Pulmonary artery endothelial cell (primary cell): Measurements from ENCODE around the gene RIMBP3C. TPM values are rescaled to one million over a fixed set of nuclear protein-coding genes. Genes with fewer than 3 reads are reported as not detected.
"Not testable (repeated sequence)": the region's sequence is repeated elsewhere in the genome, so short reads cannot be mapped to it uniquely, and the experiment has no call there.

ENCODE experiments used
- DNase-seq: peaks from one replicate; pipeline ENCODE4 v3.0.0-alpha.2; 2011; ENCODE audit warnings: low read depth, low spot score
- total RNA-seq: library from RNA; depleted of rRNA; stranded (reverse); fragments of >200 nt; gene quantifications from 2 replicates; pipeline ENCODE4 v1.2.3, GENCODE V29; 2014

The RIMBP3C gene
- total RNA-seq, 1 donor from 2014 or later: not detected

GRCh38 chr22:21579474-21579851 is 28.2 kb upstream of the RIMBP3C start:
- no peak for DNase-seq

- DNase-seq: no peak
These were observed 22.7 kb upstream of the RIMBP3C start for GRCh38 chr22:21573750-21574494.

GRCh38 chr22:21573293-21573734 is 22.1 kb upstream of the RIMBP3C start:
- no peak for DNase-seq

GRCh38 chr22:21571679-21572078 is 20.4 kb upstream of the RIMBP3C start:
- no peak for DNase-seq

GRCh38 chr22:21570398-21570797 is 19.1 kb upstream of the RIMBP3C start:
- no peak for DNase-seq

- no peak for DNase-seq
These were observed 18.4 kb upstream of the RIMBP3C start for GRCh38 chr22:21569459-21570170.

GRCh38 chr22:21569076-21569427 is 17.8 kb upstream of the RIMBP3C start:
- DNase-seq: not testable (repeated sequence)

- no peak for DNase-seq
These were observed 17.2 kb upstream of the RIMBP3C start for GRCh38 chr22:21568347-21569075.

GRCh38 chr22:21567456-21568346 is 16.4 kb upstream of the RIMBP3C start, which contains the start of gene UBE2L3:
TSS of gene UBE2L3 (plus strand) at chr22:21567714. CDS start at chr22:21567745, 31 bp downstream.
- peak; percentile 32 for DNase-seq

- DNase-seq: no peak
These were observed 13.2 kb upstream of the RIMBP3C start for GRCh38 chr22:21564411-21564810.

GRCh38 chr22:21563912-21564311 is 12.7 kb upstream of the RIMBP3C start:
- DNase-seq: no peak

- not testable (repeated sequence) for DNase-seq
These were observed 9.4 kb upstream of the RIMBP3C start for GRCh38 chr22:21560657-21561056.

GRCh38 chr22:21559345-21560125 is 8.3 kb upstream of the RIMBP3C start:
- DNase-seq: not testable (repeated sequence)

GRCh38 chr22:21550678-21551047 is 598 bp downstream of the RIMBP3C start:
- DNase-seq: not testable (repeated sequence)

- DNase-seq: not testable (repeated sequence)
These were observed 1.1 kb downstream of the RIMBP3C start for GRCh38 chr22:21550008-21550677.

GRCh38 chr22:21549558-21549957 is 1.7 kb downstream of the RIMBP3C start:
- not testable (repeated sequence) for DNase-seq

- not testable (repeated sequence) for DNase-seq
These were observed 6.6 kb downstream of the RIMBP3C start for GRCh38 chr22:21544432-21545322.

- DNase-seq: not testable (repeated sequence)
These were observed 11.4 kb downstream of the RIMBP3C start for GRCh38 chr22:21539862-21540261.
